T follicular helper cell (primary cell): Measurements from ENCODE around the gene CABP7.
A peak's percentile ranks its signal among the peaks of the same experiment; 100 is the strongest.
"Not testable (repeated sequence)": the region's sequence is repeated elsewhere in the genome, so short reads cannot be mapped to it uniquely, and the experiment has no call there.

Experiments
- DNase-seq: peaks from one replicate; pipeline ENCODE4 v3.0.0-alpha.2; 2020; ENCODE audit warnings: low read depth

The CABP7 gene

DNA sequence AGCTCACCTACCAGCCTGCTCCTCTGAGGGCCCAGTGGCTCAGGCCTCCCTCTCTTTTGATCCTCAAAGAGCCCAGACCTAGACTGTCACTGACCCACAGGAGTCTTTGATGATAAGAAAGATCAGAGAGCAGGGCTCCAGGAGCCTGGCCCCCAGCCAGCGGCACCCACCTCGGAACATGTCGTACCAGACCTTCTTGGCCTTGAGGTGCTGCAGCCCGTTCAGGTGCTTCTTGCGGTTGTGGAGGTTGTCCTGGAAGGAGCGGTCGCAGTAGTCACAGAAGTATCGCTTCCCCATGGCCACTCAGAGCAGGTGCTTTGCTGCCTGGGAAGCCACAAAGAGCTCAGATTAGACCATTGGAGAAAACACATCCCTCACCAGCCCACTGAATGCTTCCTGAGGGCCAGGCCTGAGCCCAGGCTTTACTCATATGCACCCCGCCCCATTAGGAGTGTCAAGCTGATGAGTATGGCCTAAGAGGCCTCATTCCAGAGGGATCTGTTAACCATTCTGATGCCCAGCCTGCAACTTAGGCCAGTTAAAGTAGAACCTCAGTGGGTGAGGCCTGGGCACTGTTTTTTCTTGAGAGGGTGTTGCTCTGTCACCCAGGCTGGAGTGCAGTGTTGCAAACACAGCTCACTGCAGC lies 28.6 kb downstream of the CABP7 start:
- DNase-seq = no peak

DNA sequence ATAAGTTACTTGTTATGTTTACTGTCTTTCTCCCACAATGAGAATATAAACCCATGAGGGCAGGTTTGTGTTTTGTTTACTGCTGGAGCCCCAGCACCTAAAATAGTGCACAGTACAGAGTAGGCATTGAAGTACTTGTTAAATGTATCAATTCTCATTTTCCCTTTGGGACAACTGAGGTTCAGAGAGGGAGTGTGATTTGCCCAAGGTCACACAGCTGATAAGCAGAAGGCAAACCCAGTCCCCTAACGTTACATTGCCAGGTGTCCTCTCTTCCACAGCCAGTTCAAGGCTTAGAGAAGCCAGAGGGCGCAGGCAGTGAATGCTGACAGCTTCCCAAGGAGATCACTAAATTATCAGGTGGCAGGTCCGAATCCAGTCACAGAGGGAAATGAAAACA lies 30.2 kb downstream of the CABP7 start:
- DNase-seq = no peak

DNA sequence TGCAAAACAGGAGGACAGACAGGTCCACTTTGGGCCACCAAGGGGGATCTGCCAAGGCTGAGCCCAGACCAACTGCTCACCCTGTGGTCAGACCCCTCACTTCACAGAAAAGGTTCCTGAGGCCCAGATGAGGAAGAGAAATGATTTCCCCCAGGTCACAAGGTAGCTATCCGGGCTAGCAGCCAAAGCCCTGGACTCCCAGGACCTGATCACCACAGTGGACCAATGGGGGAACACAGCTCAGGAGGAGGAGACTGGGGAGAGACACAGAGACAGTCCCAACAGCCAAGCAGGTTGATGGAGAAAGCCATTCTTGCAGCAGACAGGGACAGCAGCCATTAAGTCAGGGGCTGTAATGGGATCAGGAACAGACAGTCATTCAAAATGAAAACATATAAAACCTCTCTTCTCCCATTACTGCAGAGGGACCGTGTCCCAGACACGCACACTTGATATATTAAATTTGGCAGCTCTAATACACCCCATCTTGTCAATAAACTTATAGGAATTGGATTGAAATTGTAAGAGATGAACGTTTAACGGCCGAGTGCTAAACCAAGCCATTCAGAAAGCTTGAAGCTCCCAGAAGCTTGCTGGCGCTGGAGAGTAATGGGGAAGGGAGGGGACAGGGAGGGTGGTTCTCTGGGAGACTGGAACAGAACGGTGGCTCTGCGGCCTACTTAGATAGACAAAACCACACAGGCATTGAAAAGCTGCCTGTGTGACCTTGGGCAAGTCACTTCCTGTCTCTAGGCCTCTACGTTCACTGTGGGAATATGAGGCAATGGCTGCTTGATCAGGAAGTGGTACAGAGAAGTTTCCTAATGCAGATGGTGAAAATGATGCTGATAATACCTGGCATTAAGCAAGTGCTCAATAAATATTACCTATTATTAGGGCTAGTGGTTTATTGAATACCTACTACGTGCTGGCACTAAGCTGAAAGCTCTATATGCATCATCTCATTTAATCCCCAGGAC lies 31.0 kb downstream of the CABP7 start:
- no peak for DNase-seq

- DNase-seq = no peak
These were observed 31.9 kb downstream of the CABP7 start for GRCh38 chr22:29751669-29752068.

- DNase-seq = no peak
These were observed 34.2 kb downstream of the CABP7 start for GRCh38 chr22:29753808-29754657.

GRCh38 chr22:29754658-29755395 lies 35.0 kb downstream of the CABP7 start:
- DNase-seq = not testable (repeated sequence)

DNA sequence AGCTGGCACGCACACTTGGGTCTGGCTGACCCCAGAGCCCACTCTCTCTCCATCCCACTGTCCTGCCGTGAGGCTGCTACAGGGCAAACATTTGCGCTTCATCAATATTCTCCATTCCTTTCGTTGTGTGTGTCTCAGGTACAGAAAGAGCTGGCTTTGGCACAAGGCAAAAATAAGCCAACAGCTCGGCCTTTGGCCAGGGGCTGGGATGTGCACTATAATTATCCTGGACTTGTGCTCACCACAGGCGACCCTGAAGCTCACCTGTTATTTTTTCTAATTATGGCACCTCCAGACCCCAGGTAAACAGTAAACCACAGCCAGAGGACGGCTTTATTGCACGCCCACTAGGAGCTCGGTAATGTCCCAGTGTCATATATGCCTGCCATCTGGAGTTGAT lies 36.1 kb downstream of the CABP7 start:
- no peak for DNase-seq

DNA sequence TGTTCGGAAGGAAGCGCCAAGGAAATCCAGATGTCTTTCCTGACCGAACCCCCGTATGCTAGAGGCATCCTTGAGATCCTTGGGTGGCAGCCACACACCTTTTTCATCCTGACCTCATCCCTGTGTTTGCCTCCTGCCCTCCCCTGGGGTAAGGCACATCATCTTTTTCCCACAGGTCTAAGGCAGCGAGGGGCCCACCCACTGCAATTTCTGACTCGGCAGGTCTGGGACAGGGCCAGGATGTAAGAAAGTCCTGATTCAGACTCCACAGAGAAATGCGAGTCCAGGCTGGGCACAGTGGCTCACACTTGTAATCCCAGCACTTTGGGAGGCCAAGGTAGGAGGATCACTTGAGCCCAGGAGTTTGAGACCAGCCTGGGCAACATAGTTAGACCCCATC lies 36.5 kb downstream of the CABP7 start:
- DNase-seq = no peak

DNA sequence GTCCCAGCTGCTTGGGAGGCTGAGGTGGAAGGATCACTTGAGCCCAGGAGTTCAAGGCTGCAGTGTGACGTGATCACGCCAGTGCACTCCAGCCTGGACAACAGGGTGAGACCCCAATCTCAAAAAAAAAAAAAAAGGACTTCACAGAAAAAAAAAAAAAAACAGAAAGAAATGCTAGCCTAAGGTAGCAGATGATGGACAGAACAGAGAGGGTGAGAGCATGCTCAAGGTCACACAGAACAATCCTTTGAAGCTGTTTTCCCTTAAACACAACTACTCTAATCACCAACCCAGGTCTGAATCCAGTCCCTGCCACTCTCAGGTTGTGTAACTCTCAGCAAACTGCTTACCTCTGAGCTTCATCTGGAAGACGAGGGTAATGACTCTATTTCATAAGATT lies 37.3 kb downstream of the CABP7 start:
- DNase-seq = no peak

DNA sequence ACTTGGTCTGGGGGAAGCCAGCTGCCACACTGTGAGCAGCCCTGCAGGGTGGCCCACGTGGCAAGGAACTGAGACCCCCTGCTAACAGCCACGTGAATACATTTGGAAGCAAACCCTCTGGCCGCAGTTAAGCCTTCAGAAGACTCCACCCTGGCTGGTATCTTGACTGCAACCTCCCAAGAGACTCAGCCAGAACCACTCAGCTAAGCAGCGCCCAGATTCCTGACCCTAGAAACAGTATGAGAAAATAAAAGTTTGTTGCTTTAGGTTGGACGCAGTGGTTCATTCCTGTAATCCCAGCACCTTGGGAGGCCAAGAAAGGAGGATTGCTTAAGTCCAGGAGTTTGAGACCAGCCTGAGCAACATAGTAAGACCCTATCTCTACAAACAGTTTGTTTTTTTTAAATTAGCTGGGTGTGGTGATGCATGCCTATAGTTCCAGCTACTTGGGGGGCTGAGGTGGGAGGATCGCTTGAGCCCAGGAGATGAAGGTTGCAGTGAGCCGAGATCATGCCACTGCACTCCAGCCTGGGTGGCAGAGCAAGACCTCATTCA lies 38.3 kb downstream of the CABP7 start:
- DNase-seq = no peak

- no peak for DNase-seq
These were observed 39.2 kb downstream of the CABP7 start for GRCh38 chr22:29758959-29759358.

DNA sequence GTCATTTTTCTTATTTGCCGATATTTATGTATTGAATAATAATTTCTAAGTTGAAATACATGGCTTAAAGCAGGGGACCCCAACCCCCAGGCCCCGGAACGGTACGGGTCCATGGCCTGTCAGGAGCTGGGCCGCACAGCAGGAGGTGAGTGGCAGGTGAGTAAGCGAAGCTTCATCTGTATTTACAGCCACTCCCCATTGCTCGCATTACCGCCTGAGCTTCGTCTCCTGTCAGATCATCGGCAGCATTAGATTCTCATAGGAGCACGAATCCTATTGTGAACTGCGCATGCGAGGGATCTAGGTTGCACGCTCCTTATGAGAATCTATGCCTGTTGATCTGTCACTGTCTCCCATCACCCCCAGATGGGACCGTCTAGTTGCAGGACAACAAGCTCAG lies 42.5 kb downstream of the CABP7 start:
- no peak for DNase-seq

DNA sequence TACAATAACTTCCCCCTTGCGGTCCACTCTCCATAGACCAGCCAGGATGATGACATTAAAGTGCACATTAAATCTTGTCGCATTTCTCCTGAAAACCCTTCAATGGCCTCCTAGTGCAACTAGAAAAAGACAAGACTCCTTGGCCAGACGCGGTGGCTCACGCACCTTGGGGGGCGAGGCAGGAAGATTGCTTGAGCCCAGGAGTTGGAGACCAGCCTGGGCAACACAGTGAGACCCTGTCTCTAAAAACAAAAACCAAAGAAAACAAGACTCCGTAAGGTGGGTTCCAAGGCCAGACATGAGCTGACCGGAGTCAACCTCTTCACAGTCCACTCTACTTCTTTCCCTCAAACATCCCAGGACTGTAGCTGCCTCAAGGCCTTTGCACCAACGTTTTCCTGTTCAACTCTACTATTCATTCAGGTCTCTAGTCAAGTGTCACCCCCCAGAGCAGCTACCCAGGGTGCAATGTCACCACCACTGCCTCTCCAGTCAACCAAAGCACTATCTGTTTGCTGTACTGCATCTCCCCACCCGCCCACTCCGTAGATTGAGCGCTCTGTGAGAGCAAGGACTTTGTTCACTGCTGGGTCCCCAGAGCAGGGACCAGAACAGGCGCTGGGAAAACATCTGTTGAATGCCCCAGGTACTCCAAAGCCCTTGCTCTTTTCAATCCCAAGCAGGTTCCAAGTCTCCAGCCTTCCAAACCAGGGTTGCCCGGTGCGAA lies 46.3 kb downstream of the CABP7 start:
- peak; percentile 2 for DNase-seq

DNA sequence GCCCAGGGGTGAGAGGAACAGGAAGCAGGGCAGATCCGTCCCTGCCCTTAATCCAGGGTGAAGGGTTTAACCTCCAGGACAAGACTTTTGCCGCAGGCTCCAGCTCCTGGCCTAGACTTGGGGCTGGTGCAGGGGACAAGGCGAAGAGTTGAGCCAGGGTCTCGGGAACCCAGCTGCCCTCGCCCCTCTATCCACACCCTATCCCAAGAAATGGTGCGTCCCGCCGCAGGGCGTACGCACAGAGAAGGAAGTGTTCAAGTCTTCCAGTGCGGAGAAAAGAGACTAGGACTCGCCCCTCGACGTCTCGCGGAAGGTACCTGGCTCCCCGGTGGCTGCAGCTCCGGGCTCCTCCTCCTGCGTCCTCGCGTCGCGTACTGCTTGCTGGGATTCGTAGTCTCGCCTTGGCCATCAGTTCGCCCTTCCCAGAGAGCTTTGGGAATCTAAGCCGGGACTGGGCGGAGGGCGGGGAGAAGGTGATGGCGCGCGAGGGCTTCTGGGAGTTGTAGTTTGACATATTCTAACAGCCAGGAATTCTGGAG lies 46.9 kb downstream of the CABP7 start, which contains the start of gene ZMAT5:
Gene ZMAT5 (minus strand): TSS at position 376 of the 539 bp plus-strand sequence. CDS start 18,463 bp downstream, outside the sequence.
- DNase-seq = peak; percentile 87

DNA sequence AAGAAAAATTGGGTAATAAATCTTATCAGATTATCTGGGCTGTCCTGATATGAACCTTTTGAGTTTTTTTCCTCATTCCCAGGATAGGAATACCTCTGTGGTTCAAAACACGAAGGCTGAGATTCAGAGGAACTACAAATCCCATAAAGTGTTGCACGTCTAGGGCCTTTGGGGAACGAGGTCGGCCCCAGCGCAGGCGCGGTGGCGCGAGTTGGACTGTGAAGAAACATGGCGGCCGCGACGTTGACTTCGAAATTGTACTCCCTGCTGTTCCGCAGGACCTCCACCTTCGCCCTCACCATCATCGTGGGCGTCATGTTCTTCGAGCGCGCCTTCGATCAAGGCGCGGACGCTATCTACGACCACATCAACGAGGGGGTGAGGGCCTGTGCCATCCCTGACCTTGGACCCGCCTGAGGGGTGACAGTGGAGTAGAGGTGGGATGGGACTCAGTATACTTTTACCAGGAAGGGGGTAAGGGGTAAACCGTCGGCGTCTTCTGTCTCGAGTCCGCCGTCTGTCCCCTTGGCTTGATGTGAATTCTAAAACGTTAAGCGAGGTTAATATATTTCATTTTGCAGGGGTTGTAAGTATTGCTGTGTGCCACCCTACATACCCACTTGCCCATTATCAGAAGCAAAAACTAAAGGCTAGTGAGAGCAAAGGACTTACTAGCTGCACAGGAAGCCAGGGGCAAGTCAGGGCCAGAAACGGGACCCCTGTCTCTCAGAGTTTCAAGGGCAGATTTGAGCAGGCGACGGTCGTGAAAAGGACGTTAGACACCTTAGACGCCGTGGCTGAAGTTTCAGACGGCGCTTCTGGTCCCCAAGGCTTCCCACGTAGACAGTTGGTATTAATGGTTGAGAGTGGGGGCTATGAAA lies 47.6 kb downstream of the CABP7 start, which contains the start of gene UQCR10:
Gene UQCR10 (plus strand): TSS at position 199 of the 881 bp plus-strand sequence. CDS start 30 bp downstream, at position 229.
- peak; percentile 86 for DNase-seq

DNA sequence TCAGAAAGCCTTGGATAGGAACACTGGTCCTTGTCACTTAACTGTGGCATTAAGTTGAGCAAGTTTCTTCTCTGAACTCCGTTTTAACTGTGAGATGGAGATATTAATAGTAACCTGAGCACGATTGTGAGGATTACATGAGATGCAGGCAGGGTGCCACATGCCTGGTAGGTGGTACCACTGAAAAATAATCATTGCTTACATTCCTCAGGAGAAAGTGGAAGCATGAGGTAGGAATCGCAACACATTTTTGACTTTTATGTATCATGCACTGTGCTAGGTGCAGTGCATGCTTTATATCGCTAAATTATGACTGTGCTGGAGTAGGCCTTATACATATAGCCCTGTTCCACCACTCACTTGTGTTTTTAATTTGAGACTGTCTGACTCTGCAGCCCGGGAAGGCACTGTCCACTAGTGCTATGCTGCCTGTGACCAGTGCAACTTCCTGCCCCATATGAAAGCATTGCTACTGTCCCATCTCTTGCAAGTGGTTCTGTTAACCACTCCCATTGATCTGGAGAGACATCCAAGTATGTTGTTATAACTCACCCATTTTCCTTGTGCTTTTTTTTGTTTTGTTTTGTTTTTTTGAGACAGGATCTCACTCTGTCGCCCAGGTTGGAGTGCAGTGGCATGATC lies 48.4 kb downstream of the CABP7 start:
- DNase-seq = no peak

DNA sequence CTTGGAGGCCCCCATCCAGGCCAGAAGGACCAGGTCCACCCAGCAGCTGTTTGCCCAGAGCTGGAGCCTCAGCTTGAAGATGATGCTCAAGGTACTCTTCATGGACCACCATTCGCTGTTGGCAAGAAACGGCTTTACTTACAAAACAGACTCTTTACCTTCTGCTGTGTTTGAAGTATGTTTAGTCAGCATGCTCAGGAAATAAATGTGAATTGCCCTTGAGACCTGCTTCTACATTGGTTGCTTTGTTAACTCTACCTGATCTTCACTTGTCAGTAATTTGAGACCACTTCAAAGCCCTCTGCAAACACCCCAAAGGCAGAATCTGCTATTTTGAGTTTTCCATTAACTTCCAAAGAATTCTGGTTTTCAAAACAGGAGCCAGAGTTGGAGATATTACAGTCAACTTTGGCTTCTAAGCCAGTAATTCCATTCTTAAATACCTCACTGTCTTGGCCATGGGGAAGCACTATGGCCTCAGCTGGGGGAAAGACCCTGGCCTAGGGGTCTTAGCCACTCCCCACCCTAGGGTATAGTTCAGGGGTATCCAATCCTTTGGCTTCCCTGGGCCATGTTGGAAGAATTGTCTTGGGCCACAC lies 50.0 kb downstream of the CABP7 start:
- no peak for DNase-seq

DNA sequence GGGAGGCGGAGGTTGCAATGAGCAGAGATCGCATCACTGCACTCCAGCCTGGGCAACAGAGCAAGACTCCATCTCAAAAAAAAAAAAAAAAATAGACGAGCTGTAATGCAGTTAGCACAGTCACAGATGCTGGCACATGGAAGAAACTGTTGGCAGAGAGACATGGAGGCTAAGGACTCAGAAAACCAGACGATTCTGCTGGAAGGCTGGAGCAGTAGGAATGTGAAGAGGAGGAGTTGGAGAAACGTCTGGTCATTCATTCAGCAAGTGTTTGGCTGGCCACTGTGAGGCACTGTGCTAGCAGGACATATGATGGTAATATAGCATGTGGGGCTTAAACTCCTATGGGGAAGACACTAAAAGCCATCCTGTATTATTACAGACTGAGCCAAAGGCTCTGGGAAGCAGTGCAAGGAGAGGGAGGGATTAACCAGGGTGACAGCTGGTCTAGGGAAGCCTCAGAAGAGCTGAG lies 52.4 kb downstream of the CABP7 start:
- DNase-seq = no peak
